HepG2 (cell line): Measurements from ENCODE around the gene PSMB10. TPM values are rescaled to one million over a fixed set of nuclear protein-coding genes. Genes with fewer than 3 reads are reported as not detected.

ENCODE experiments used
- GPBP1L1 ChIP-seq: sonication (generic); formaldehyde crosslinking; IDR thresholded peaks from 2 replicates; pipeline ENCODE4 v1.5.0; 2020; ENCODE audit warnings: mild to moderate bottlenecking, missing genetic modification reagents
- HINFP ChIP-seq: sonication (generic); formaldehyde crosslinking; IDR thresholded peaks from 2 replicates; pipeline ENCODE4 v1.4.0; 2020; ENCODE audit warnings: low read depth, mild to moderate bottlenecking, missing genetic modification reagents
- HOXA9 ChIP-seq: sonication (generic); formaldehyde crosslinking; IDR thresholded peaks from 2 replicates; pipeline ENCODE4 v1.8.1; 2022; ENCODE audit warnings: missing genetic modification reagents, mild to moderate bottlenecking, moderate library complexity, borderline replicate concordance
- MAFK ChIP-seq, 2 experiments: IDR thresholded peaks in 1 of 2; conservative IDR thresholded peaks in 1 of 2; 2 replicates each; pipeline ENCODE4 v1.6.1; 2011; ENCODE audit warnings: improper control_type of control experiment in 2 of 2, low read length in 2 of 2
- MAX ChIP-seq: IDR thresholded peaks from 2 replicates; pipeline ENCODE4 v1.6.1; 2012; ENCODE audit warnings: inconsistent platforms
- MIER3 ChIP-seq: IDR thresholded peaks from 2 replicates; pipeline ENCODE4 v1.6.1; 2016; ENCODE audit warnings: missing compliant biosample characterization, borderline replicate concordance
- MYNN ChIP-seq: sonication (generic); formaldehyde crosslinking; IDR thresholded peaks from 2 replicates; pipeline ENCODE4 v1.4.0; 2020; ENCODE audit warnings: mild to moderate bottlenecking, low read depth, missing genetic modification reagents
- RARG ChIP-seq: sonication (generic); formaldehyde crosslinking; IDR thresholded peaks from 2 replicates; pipeline ENCODE4 v1.4.0; 2020; ENCODE audit warnings: low read depth, mild to moderate bottlenecking, missing genetic modification reagents
- YEATS4 ChIP-seq: sonication (generic); formaldehyde crosslinking; IDR thresholded peaks from 2 replicates; pipeline ENCODE4 v1.4.0; 2020; ENCODE audit warnings: missing genetic modification reagents, borderline replicate concordance
- ZHX2 ChIP-seq, 2 experiments: sonication (generic) in 1 of 2; formaldehyde crosslinking in 1 of 2; IDR thresholded peaks; 2 replicates each; pipeline versions ENCODE4 v1.6.1 to v1.9.0; 2014 to 2022; ENCODE audit warnings: antibody characterized with exemption in 1 of 2, borderline replicate concordance in 1 of 2, inconsistent platforms in 1 of 2, low read depth in 1 of 2, missing genetic modification reagents in 1 of 2
- ZNF33A ChIP-seq: sonication (generic); formaldehyde crosslinking; IDR thresholded peaks from 2 replicates; pipeline ENCODE4 v1.5.1; 2020; ENCODE audit warnings: missing genetic modification reagents, mild to moderate bottlenecking, moderate library complexity, borderline replicate concordance
- ZNF512 ChIP-seq: sonication (generic); formaldehyde crosslinking; IDR thresholded peaks from 2 replicates; pipeline ENCODE4 v1.4.0; 2020; ENCODE audit warnings: mild to moderate bottlenecking, missing genetic modification reagents
- ZNF547 ChIP-seq: sonication (generic); formaldehyde crosslinking; IDR thresholded peaks from 2 replicates; pipeline ENCODE4 v1.5.1; 2020; ENCODE audit warnings: mild to moderate bottlenecking, missing genetic modification reagents
- ZNF552 ChIP-seq: sonication (generic); formaldehyde crosslinking; IDR thresholded peaks from 2 replicates; pipeline ENCODE4 v1.9.0; 2022; ENCODE audit warnings: missing genetic modification reagents, mild to moderate bottlenecking, borderline replicate concordance
- ZNF589 ChIP-seq: sonication (generic); formaldehyde crosslinking; conservative IDR thresholded peaks from 2 replicates; pipeline ENCODE4 v1.8.0; 2022; ENCODE audit warnings: mild to moderate bottlenecking, moderate library complexity, missing genetic modification reagents
- ZNF773 ChIP-seq: sonication (generic); formaldehyde crosslinking; IDR thresholded peaks from 2 replicates; pipeline ENCODE4 v1.4.0; 2020; ENCODE audit warnings: missing genetic modification reagents, borderline replicate concordance
- polyA plus RNA-seq, 8 experiments: library from polyadenylated mRNA; depleted of rRNA in 3 of 8; stranded (reverse) in 7 of 8; unstranded in 1 of 8; fragments of >200 nt; fragmentation: Illumina TruSeq in 4 of 8; extraction: Trizol in 4 of 8; gene quantifications; 2 replicates each; pipeline versions ENCODE4 v1.2.1 to v1.2.3, GENCODE V29; 2011 to 2016; ENCODE audit warnings: low read depth in 4 of 8, missing spikeins in 1 of 8, mixed read lengths in 1 of 8; ENCODE audit not compliant: insufficient read depth in 1 of 8
- total RNA-seq, 5 experiments: library from RNA; depleted of rRNA; stranded (reverse); fragments of >200 nt; fragmentation: Illumina TruSeq; extraction: Trizol; gene quantifications; 2 replicates each; pipeline ENCODE4 v1.2.3, GENCODE V29; 2016; ENCODE audit warnings: low read depth in 1 of 5

PSMB10 gene
- total and polyA plus RNA-seq, 2 of the 13 experiments (the other 11 are each of a cell fraction or from before 2014, with no cell fraction given), result 12.7 to 65.9 TPM

- TF ChIP-seq MIER3 (peak; percentile 80), MYNN (CRISPR knock-in tag) (no peak; the same call in 1 of the 2 replicates), YEATS4 (CRISPR knock-in tag) (peak; percentile 96), ZNF512 (CRISPR knock-in tag) (no peak; the same call in 1 of the 2 replicates), MAX (no peak), MAFK (conservative IDR thresholded peaks at IDR 0.05 in 1 of 2, IDR thresholded peaks at IDR 0.05 in 1 of 2; ENCODE audit: low read length in 2 of 2) (no peak), ZNF33A (CRISPR knock-in tag) (no peak), HINFP (CRISPR knock-in tag) (peak; percentile 72), ZNF547 (peak; percentile 93), RARG (CRISPR knock-in tag) (no peak), HOXA9 (CRISPR knock-in tag) (no peak; the same call in 1 of the 2 replicates), GPBP1L1 (CRISPR knock-in tag) (no peak), ZNF773 (CRISPR knock-in tag) (peak; percentile 79; the same call in 1 of the 2 replicates), ZHX2 (IDR thresholded peaks at IDR 0.05; ENCODE audit: low read depth) (no peak; the same call in 1 of the 2 replicates), ZHX2 (CRISPR knock-in tag; IDR thresholded peaks at IDR 0.05; ENCODE audit: borderline replicate concordance) (peak; percentile 91), ZNF552 (no peak; the same call in none of the 2 replicates), ZNF589 (CRISPR knock-in tag) (peak; percentile 79; the same call in 1 of the 2 replicates)
These were observed 1.1 kb downstream of the PSMB10 start (continued) for GRCh38 chr16:67935402-67936123.
